ENCODE data around the gene TMEM45A. TPM values are rescaled to one million over a fixed set of nuclear protein-coding genes. Genes with fewer than 3 reads are reported as not detected.
"Not testable (repeated sequence)": the region's sequence is repeated elsewhere in the genome, so short reads cannot be mapped to it uniquely, and the experiment has no call there.

Gene TMEM45A
- total RNA-seq, 2 donors from 2014 or later = 13.5 to 14.3 TPM

DNA sequence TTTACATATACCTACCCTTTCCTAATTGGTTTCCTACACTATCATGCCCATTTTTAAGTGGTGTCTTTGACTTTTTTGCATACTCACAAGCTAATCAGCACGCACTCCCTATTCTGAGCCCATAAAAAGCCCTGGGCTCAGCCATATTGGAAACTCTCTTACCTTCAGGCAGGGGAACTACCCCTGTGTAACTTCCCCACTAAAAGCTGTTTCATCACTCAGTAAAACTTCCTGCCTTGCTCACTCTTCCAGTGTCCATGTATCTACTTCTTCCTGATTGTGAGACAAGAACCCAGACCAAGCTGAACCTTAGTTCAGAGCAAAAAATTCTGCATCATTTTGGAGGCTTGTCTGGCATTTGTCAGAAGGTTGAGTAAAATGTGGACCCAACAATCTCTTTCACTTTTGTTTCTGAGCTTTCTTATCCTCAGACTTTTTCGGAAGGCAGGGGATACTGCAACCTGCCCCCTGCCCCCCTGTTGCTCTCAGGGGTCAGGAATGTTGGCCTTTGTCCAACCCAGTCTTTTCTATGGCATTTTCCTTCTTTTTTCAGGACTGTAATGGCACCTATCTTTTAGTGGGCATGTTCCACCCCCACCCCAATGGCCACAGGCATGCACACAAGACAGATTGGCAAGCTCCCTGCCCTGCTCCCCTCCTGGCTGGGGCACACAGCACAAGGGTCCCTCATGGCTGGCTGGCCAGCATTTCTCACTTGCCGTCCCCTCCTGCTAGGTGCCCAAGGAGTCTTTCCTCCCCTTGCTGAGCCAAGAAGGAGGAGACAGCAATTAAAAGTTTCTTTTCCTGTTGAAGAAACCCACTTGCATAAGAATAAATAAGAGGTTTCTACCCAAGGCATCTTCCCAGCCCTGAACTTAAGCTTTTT lies 26.3 kb upstream of the TMEM45A start:
- no peak overlapping the region for H3K4me3 ChIP-seq
- H3K27me3 ChIP-seq = no peaks in the 10 kb centered on the region
- TF ChIP-seq, protein P1, sequence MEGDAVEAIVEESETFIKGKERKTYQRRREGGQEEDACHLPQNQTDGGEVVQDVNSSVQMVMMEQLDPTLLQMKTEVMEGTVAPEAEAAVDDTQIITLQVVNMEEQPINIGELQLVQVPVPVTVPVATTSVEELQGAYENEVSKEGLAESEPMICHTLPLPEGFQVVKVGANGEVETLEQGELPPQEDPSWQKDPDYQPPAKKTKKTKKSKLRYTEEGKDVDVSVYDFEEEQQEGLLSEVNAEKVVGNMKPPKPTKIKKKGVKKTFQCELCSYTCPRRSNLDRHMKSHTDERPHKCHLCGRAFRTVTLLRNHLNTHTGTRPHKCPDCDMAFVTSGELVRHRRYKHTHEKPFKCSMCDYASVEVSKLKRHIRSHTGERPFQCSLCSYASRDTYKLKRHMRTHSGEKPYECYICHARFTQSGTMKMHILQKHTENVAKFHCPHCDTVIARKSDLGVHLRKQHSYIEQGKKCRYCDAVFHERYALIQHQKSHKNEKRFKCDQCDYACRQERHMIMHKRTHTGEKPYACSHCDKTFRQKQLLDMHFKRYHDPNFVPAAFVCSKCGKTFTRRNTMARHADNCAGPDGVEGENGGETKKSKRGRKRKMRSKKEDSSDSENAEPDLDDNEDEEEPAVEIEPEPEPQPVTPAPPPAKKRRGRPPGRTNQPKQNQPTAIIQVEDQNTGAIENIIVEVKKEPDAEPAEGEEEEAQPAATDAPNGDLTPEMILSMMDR (IDR thresholded peaks at IDR 0.05) = no peak
- H3K4me1 ChIP-seq = no peaks in the 10 kb centered on the region
- H3K36me3 ChIP-seq = no peaks in the 10 kb centered on the region
- no peak for DNase-seq (ENCODE audit: low spot score)
- H3K27ac ChIP-seq = no peak overlapping the region
- H3K9me3 ChIP-seq = peaks cover 0 to 11% of the 10 kb centered on the region in 2 donors

DNA sequence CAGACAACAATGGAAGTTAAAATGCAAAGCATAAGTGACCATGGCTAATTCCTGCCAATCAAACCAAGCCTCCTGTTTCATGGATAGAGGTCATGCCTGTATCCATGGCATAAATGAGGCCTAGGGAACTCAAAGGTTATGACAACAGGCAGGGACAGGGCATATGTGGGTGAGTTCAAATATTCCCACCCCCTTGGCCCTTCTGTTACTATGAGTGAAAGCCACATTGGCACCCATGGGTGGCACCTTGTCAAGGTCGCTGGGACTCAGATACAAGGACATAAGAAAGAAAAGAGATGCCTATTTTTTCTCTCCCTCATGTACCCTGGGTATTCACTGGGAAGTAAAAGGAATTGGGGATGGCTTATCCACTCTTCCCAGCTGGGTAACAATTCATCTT lies 25.3 kb upstream of the TMEM45A start:
- TF ChIP-seq, protein P1 (IDR thresholded peaks at IDR 0.05) = no peak
- Histone ChIP-seq H3K4me1 (no peaks in the 10 kb centered on the region), H3K27me3 (no peaks in the 10 kb centered on the region), H3K9me3 (peaks cover 0 to 11% of the 10 kb centered on the region in 2 donors), H3K27ac (no peak overlapping the region), H3K36me3 (no peaks in the 10 kb centered on the region), H3K4me3 (no peak overlapping the region)
- no peak for DNase-seq (ENCODE audit: low spot score)

DNA sequence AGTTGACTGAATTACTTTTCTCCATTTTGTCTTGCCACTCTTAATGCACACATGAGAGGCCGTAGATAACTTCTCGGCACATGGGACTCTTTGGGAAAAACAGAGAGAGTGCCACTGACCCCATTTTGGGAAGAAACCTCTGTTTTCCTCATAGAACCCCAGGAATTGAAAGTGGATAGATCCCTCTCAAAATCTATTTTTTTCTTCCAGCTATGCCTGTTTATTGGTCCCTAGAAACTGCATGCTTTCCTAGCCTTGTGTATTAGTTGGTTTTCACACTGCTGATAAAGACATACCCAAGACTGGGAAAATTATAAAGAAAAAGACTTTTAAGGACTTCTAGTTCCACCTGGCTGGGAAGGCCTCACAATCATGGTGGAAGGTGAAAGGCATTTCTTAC lies 23.7 kb upstream of the TMEM45A start:
- H3K9me3 ChIP-seq = peaks cover 0 to 11% of the 10 kb centered on the region in 2 donors
- no peak for DNase-seq (ENCODE audit: low spot score)
- H3K4me1 ChIP-seq = no peaks in the 10 kb centered on the region
- TF ChIP-seq, protein P1 (IDR thresholded peaks at IDR 0.05) = no peak
- H3K4me3 ChIP-seq = no peak overlapping the region
- no peaks in the 10 kb centered on the region for H3K36me3 ChIP-seq
- no peak overlapping the region for H3K27ac ChIP-seq
- no peaks in the 10 kb centered on the region for H3K27me3 ChIP-seq

DNA sequence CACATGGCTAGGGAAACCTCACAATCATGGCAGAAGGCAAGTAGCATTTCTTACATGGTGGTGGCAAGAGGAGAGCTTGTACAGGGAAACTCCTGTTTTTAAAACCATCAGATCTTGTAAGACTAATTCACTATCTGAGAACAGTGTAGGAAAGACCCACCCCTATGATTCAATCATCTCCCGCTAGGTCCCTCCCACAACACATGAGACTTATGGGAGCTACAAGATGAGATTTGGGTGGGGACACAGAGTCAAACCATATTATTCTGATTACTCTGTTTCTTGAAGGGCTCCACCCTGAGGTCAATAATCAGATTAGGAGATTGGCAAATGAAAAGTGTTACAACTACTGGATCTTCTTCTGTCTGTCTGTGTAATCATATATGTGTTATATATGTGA lies 21.5 kb upstream of the TMEM45A start:
- Histone ChIP-seq H3K9me3 (peaks cover 0 to 11% of the 10 kb centered on the region in 2 donors), H3K27me3 (no peaks in the 10 kb centered on the region), H3K4me3 (no peak overlapping the region), H3K36me3 (no peaks in the 10 kb centered on the region), H3K4me1 (no peaks in the 10 kb centered on the region), H3K27ac (no peak overlapping the region)
- DNase-seq (ENCODE audit: low spot score) = no peak
- TF ChIP-seq, protein P1 (IDR thresholded peaks at IDR 0.05) = no peak

DNA sequence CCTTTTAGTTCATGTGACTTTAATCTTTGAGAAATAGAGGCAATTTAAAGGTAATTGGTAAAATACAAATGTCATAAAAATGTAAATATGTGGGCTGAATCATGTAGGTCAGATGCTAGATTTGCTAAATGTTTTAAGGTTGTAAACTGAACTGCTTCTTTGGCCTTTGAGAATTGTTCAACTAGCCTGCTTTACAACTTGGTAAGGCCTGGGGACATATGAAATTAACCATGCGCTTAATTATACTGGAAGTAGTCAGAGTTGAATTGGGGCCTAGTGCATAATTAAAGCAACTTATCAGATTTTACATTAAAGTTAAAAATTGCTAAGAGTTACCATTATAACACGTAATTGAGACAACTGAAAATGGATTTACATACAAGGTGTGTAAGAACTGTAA lies 21.0 kb upstream of the TMEM45A start:
- H3K36me3 ChIP-seq = no peaks in the 10 kb centered on the region
- no peak for DNase-seq (ENCODE audit: low spot score)
- H3K4me3 ChIP-seq = no peak overlapping the region
- H3K9me3 ChIP-seq = peaks cover 0 to 11% of the 10 kb centered on the region in 2 donors
- no peaks in the 10 kb centered on the region for H3K27me3 ChIP-seq
- TF ChIP-seq, protein P1 (IDR thresholded peaks at IDR 0.05) = no peak
- no peak overlapping the region for H3K27ac ChIP-seq
- no peaks in the 10 kb centered on the region for H3K4me1 ChIP-seq

DNA sequence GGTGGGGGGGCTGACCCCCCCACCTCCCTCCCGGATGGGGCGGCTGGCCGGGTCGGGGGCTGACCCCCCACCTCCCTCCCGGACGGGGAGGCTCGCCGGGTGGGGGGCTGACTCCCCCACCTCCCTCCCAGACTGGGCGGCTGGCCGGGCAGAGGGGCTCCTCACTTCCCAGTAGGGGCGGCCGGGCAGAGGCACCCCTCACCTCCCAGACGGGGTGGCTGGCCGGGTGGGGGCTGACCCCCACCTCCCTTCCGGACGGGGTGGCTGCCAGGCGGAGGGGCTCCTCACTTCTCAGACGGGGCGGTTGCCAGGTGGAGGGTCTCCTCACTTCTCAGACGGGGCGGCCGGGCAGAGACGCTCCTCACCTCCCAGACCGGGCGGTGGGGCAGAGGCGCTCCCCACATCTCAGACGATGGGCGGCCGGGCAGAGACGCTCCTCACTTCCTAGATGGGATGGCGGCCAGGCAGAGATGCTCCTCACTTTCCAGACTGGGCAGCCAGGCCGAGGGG lies 14.5 kb upstream of the TMEM45A start:
- not testable (repeated sequence) for DNase-seq (ENCODE audit: low spot score); H3K36me3 ChIP-seq; H3K27ac ChIP-seq; H3K4me1 ChIP-seq; H3K4me3 ChIP-seq; H3K9me3 ChIP-seq; H3K27me3 ChIP-seq

DNA sequence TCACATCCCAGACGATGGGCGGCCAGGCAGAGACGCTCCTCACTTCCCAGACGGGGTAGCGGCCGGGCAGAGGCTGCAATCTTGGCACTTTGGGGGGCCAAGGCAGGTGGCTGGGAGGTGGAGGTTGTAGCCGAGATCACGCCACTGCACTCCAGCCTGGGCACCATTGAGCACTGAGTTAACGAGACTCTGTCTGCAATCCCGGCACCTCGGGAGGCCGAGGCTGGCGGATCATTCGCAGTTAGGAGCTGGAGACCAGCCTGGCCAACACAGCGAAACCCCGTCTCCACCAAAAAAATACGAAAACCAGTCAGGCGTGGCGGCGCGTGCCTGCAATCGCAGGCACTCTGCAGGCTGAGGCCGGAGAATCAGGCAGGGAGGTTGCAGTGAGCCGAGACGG lies 13.9 kb upstream of the TMEM45A start:
- DNase-seq (ENCODE audit: low spot score); H3K4me1 ChIP-seq: not testable (repeated sequence)

More for the DNA sequence above, 13.9 kb upstream of the TMEM45A start:
- not testable (repeated sequence) for H3K27ac ChIP-seq, H3K9me3 ChIP-seq, H3K36me3 ChIP-seq, H3K27me3 ChIP-seq, H3K4me3 ChIP-seq

Data from right atrium auricular region (tissue), 2 donors.